HG02840 (cell line): ENCODE results near the gene CLIP1.
"Not testable (repeated sequence)": the region's sequence is repeated elsewhere in the genome, so short reads cannot be mapped to it uniquely, and the experiment has no call there.

Source experiments
- ATAC-seq: cut with Tn5 transposase; IDR thresholded peaks from one replicate; pipeline ENCODE4 v1.9.1; 2021; ENCODE audit warnings: mild to moderate bottlenecking, moderate library complexity, moderate number of reproducible peaks; ENCODE audit not compliant: unreplicated experiment, low FRiP score

CLIP1 gene

GRCh38 chr12:122421821-122422729, at the start of gene CLIP1:
CLIP1 (minus strand) TSS chr12:122422669; CDS start chr12:122380452, 42,217 bp downstream.
- no peak for ATAC-seq

DNA sequence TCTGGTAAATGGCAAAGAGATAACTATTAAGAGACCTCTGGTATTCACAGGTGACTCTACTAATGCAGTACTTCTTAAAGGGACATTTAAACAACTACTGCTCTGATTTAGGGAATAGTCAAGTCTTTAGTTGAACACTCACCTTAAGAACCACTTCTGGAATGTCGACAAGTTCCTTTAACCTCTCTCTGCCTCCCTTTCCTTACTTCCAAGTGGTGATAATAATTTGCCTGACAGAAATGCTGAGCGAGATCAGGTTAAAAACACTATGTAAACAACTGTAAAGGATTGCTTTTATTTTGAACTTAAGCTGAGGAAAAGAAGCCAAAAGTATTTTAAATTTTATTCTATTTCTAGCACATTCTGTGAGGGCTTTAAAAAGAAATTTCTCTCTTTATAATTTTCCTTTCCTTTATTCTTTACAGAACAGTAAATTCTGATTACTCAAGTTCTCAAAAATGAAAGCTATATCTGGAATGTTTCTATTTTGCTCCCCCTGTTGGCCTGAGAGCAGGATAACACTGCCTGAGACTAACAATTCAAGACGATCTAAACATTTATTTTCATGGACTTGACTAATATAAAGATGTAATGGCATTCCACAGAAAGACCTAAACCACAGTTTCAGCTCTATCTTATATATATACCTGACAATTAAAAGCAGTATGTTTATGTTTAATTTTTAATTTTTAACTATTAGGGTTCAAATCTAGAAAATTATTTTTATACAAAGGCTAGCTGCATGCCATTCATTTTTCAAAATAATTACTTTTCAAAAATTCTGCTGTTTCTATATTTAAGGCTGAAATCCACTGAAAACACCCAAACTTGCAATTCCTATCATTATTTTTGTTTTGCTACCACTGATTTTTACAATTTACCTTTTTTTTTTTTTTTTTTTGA, 49.1 kb upstream of the CLIP1 start:
- ATAC-seq: no peak

- not testable (repeated sequence) for ATAC-seq
Measured at GRCh38 chr12:122470576-122470975, 48.1 kb upstream of the CLIP1 start.

DNA sequence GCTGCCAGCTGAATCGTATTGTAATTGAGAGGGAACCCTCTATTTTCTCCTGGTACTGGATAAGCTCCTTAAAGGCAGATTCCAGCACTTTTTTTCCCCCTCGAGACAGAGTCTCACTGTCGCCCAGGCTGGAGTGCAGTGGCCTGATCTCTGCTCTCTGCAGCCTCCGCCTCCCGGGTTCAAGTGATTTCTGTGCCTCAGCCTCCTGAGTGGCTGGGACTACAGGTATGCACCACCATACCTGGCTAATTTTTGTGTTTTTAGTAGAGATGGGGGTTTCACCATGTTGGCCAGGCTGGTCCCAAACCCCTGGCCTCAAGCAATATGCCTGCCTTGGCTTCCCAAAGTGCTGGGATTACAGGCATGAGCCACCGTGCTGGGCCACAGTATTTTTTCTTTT, 47.4 kb upstream of the CLIP1 start:
- not testable (repeated sequence) for ATAC-seq

DNA sequence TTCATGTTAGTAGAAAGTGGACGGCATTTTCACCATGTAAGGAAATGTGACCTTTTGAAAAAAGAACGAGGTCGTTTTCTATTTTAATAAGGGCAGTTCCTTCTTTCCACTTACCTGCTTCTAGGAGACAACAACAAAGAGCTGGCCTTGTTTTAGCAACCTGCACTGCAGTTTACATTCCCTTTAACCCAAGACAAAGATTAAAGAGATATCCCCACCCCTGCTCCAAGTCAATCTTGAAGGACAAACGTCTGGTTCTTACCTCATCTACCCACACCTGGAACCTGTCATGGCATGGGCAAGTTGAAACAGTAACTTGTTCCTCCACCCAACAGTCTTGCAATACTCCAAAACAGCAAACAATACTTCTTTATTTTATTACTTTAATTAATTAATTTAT, 45.5 kb upstream of the CLIP1 start:
- no peak for ATAC-seq

- ATAC-seq: not testable (repeated sequence)
Measured at GRCh38 chr12:122464317-122465042, 42.0 kb upstream of the CLIP1 start.

DNA sequence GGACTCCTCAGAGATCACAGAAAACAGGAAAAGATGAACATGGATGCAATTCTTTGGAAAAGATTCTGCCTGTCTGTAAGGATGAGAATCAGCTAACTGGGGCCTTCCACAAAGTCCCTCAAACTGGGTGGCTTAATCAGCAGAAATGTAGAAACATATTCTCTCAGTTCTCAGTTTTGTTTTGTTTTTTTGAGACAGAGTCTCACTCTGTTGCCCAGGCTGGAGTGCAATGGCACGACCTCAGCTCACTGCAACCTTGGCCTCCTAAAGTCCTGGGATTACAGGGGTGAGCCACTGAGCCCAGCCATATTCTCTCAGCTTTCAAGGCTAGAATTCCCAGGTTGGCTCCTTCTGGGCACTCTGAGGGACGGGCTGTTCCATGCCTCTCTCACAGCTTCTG, 38.2 kb upstream of the CLIP1 start:
- ATAC-seq: no peak

GRCh38 chr12:122460061-122460460, 37.6 kb upstream of the CLIP1 start:
- ATAC-seq: no peak

DNA sequence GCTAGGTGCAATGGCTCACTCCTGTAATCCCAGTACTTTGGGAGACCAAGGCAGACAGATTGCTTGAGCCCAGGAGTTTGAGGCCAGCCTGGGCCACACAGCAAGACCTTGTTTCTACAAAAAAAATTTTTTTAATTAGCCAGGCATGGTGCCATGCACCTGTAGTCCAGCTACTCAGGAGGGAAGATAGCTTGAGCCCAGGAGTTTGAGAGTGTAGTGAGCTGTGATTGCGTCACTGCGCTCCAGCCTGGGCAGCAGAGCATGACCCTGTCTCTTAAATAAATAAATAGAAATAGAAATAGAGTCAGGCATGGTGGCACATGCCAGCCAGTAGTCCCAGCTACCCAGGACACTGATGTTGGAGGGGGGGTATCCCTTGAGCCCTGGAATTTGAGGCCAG, 36.7 kb upstream of the CLIP1 start:
- no peak for ATAC-seq

GRCh38 chr12:122458105-122459035, 35.9 kb upstream of the CLIP1 start:
- no peak for ATAC-seq

GRCh38 chr12:122457627-122458026, 35.2 kb upstream of the CLIP1 start:
- ATAC-seq: no peak

GRCh38 chr12:122454739-122455138, 32.3 kb upstream of the CLIP1 start:
- no peak for ATAC-seq

- no peak for ATAC-seq
Measured at GRCh38 chr12:122454250-122454721, 31.8 kb upstream of the CLIP1 start.

DNA sequence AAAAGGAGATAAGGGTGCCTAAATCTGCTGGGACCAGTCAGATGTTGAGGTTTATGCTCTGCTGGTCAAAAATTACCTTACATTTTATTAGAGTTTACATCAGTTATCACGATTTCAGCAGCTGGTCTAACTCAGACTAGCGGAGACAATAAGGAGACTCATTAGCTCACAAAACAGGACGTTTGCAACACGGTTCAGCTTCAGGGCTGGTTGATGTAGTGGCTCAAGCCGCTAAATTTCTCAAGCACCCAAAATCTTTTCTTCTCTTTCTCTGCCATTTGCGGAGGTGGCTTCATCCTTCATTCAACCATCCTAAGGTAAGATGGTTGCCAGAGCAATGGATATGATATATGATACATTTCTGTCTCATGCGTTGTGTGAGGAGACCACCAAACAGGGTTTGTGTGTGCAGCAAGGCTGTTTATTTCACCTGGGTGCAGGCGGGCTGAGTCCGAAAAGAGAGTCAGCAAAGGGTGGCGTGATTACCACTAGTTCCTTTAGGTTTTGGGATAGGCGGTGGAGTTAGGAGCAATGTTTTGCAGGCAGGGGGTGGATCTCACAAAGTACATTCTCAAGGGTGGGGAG, 30.3 kb upstream of the CLIP1 start:
- no peak for ATAC-seq

GRCh38 chr12:122449317-122449716, 26.8 kb upstream of the CLIP1 start:
- no peak for ATAC-seq

DNA sequence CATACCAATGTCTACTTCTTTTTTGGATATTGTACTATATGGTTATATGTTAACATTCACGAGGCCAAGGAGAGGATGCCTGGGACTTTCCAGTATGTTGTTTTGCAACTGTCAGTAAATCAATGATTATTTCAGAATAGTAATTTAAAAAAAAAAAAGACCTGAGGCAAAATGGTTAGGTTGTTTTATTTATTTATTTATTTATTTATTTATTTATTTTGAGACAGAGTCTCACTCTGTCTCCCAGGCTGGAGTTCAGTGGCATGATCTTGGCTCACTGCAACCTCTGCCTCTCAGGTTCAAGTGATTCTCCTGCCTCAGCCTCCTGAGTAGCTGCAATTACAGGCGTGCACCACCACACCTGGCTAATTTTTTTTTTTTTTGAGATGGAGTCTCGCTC, 25.4 kb upstream of the CLIP1 start:
- not testable (repeated sequence) for ATAC-seq

DNA sequence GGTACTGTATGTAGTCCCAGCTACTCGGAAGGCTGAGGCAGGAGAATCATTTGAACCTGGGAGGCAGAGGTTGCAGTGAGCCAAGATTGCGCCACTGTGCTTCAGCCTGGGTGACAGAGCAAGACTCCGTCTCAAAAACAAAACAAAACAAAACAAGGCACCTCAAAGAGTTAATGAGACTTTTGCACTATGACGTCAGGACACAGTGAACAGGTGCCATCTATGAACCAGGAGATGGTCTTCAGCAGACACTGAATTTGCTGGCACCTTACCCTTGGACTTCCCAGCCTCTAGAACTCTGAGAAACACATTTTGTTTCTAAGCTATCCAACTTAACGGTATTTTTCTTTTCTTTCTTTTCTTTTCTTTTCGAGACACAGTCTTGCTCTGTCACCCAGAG, 23.9 kb upstream of the CLIP1 start:
- not testable (repeated sequence) for ATAC-seq

GRCh38 chr12:122444071-122444470, 21.6 kb upstream of the CLIP1 start:
- not testable (repeated sequence) for ATAC-seq

GRCh38 chr12:122438822-122439221, 16.4 kb upstream of the CLIP1 start:
- not testable (repeated sequence) for ATAC-seq
